ENCODE measurements around the gene SCN5A.

SCN5A gene

GRCh38 chr3:38500688-38501417 is 148.6 kb downstream of the SCN5A start:
- H2AFZ ChIP-seq (ENCODE audit: low read depth, low read length): no peak overlapping the region
- no peaks in the 10 kb centered on the region for H3K27me3 ChIP-seq (ENCODE audit: low read depth, low read length)
- H3K36me3 ChIP-seq (replicated peaks; ENCODE audit: low read depth, low read length): peaks cover 43% of the 10 kb centered on the region
- no peak overlapping the region for H3K9ac ChIP-seq (ENCODE audit: low read length)
- H3K9me3 ChIP-seq (ENCODE audit: insufficient read depth, low read length): no peaks in the 10 kb centered on the region
- H4K20me1 ChIP-seq (ENCODE audit: insufficient read depth, low read length): no peaks in the 10 kb centered on the region
- H3K79me2 ChIP-seq (ENCODE audit: low read length): peaks cover 13% of the 10 kb centered on the region
- TF ChIP-seq CTCF (IDR thresholded peaks at IDR 0.05; ENCODE audit: low read depth, low read length): no peak
- TF ChIP-seq EZH2phosphoT487 (IDR thresholded peaks at IDR 0.05; ENCODE audit: low read depth): no peak
- no peak overlapping the region for H3K4me3 ChIP-seq (ENCODE audit: low read length)
- peaks cover 7% of the 10 kb centered on the region for H3K4me1 ChIP-seq (ENCODE audit: low read length)
- H3K27ac ChIP-seq (ENCODE audit: low read length): no peak overlapping the region
- H3K4me2 ChIP-seq (ENCODE audit: low read length): no peak overlapping the region

Data from OCI-LY3 (cell line).